Astrocyte (in vitro differentiated cells and primary cell): Measurements from ENCODE around the gene HTRA2.

ENCODE experiments used
- CTCF ChIP-seq: IDR thresholded peaks from 2 replicates; pipeline ENCODE4 v1.5.1; 2011; ENCODE audit warnings: low read depth, mild to moderate bottlenecking, inconsistent platforms, low read length, moderate library complexity; ENCODE audit not compliant: insufficient read depth
- EZH2 ChIP-seq: IDR thresholded peaks from 2 replicates; pipeline ENCODE4 v1.6.1; 2012; ENCODE audit warnings: mild to moderate bottlenecking, low read length, inconsistent platforms; ENCODE audit not compliant: insufficient read depth

GRCh38 chr2:74515981-74516633 lies 13.6 kb upstream of the HTRA2 start:
- peak; percentile 82 for TF ChIP-seq EZH2
- TF ChIP-seq CTCF: no peak
